Type B pancreatic cell (in vitro differentiated cells): Measurements from ENCODE around the gene DYNC2I2. TPM values are rescaled to one million over a fixed set of nuclear protein-coding genes. Genes with fewer than 3 reads are reported as not detected.

Experiments used
- DNase-seq: peaks from one replicate; pipeline ENCODE4 v3.0.0; 2021; ENCODE audit warnings: mixed read lengths; ENCODE audit not compliant: unreplicated experiment; ENCODE audit errors: extremely low spot score
- H3K27ac Mint-ChIP-seq: 2 replicates; pipeline ENCODE4 v1.8.0; 2021; ENCODE audit warnings: mild to moderate bottlenecking, mixed read lengths
- H3K27me3 Mint-ChIP-seq: 2 replicates; pipeline ENCODE4 v1.8.0; 2021; ENCODE audit warnings: mixed read lengths
- H3K36me3 Mint-ChIP-seq: 2 replicates; pipeline ENCODE4 v1.8.0; 2021; ENCODE audit warnings: mixed read lengths
- H3K4me1 Mint-ChIP-seq: one replicate; pipeline ENCODE4 v1.8.0; 2021; ENCODE audit warnings: mixed read lengths; ENCODE audit not compliant: unreplicated experiment
- H3K4me3 Mint-ChIP-seq: 2 replicates; pipeline ENCODE4 v1.8.0; 2021; ENCODE audit warnings: mild to moderate bottlenecking, mixed read lengths
- H3K9me3 Mint-ChIP-seq: 2 replicates; pipeline ENCODE4 v1.8.0; 2021; ENCODE audit warnings: mixed read lengths
- total RNA-seq: library from RNA; stranded (reverse); gene quantifications from 2 replicates; pipeline ENCODE4 v1.2.1, GENCODE V29; 2021; ENCODE audit warnings: low replicate concordance
- TF ChIP-seq, protein P1 (sequence below): fragments of 200-600 bp; sonication (generic); conservative IDR thresholded peaks from 2 replicates; pipeline ENCODE4 v1.5.0; 2021; ENCODE audit warnings: antibody characterized with exemption, mild to moderate bottlenecking

Gene DYNC2I2
- total RNA-seq, 1 donor from 2014 or later: 70.6 TPM

GRCh38 chr9:128619127-128619526 lies 37.5 kb downstream of the DYNC2I2 start:
- Mint-ChIP-seq H3K27me3 (no peaks in the 10 kb centered on the region), H3K36me3 (peaks cover 12% of the 10 kb centered on the region), H3K4me1 (no peaks in the 10 kb centered on the region), H3K9me3 (no peaks in the 10 kb centered on the region), H3K4me3 (no peak overlapping the region), H3K27ac (no peak overlapping the region)
- DNase-seq: no peak
- TF ChIP-seq, protein P1, sequence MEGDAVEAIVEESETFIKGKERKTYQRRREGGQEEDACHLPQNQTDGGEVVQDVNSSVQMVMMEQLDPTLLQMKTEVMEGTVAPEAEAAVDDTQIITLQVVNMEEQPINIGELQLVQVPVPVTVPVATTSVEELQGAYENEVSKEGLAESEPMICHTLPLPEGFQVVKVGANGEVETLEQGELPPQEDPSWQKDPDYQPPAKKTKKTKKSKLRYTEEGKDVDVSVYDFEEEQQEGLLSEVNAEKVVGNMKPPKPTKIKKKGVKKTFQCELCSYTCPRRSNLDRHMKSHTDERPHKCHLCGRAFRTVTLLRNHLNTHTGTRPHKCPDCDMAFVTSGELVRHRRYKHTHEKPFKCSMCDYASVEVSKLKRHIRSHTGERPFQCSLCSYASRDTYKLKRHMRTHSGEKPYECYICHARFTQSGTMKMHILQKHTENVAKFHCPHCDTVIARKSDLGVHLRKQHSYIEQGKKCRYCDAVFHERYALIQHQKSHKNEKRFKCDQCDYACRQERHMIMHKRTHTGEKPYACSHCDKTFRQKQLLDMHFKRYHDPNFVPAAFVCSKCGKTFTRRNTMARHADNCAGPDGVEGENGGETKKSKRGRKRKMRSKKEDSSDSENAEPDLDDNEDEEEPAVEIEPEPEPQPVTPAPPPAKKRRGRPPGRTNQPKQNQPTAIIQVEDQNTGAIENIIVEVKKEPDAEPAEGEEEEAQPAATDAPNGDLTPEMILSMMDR: no peak

DNA sequence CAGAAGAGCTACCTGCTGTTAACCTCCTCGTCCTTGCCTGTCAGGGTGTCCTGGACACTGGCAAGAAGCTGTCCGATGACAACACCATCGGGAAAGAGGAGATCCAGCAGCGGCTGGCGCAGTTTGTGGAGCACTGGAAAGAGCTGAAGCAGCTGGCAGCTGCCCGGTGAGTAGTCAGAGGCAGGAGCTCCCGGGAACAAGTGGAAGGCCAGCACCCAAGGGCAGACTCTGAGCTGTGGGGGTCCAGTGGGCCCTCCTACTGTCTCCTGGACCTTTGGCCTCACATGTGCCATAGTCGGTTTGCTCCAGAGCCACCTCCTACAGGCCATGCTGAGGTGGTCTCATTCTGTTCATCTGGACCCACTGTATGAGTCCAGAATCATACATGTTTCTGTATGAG lies 38.7 kb downstream of the DYNC2I2 start:
- Mint-ChIP-seq H3K27me3 (no peaks in the 10 kb centered on the region), H3K4me1 (no peaks in the 10 kb centered on the region), H3K36me3 (peaks cover 12% of the 10 kb centered on the region), H3K27ac (no peak overlapping the region), H3K4me3 (no peak overlapping the region), H3K9me3 (no peaks in the 10 kb centered on the region)
- no peak for DNase-seq
- TF ChIP-seq, protein P1: no peak

GRCh38 chr9:128615571-128615970 lies 41.1 kb downstream of the DYNC2I2 start:
- H3K27ac Mint-ChIP-seq: no peak overlapping the region
- no peaks in the 10 kb centered on the region for H3K27me3 Mint-ChIP-seq
- no peaks in the 10 kb centered on the region for H3K4me1 Mint-ChIP-seq
- no peak overlapping the region for H3K4me3 Mint-ChIP-seq
- H3K36me3 Mint-ChIP-seq: peaks cover 5% of the 10 kb centered on the region
- DNase-seq: no peak
- TF ChIP-seq, protein P1: no peak
- no peaks in the 10 kb centered on the region for H3K9me3 Mint-ChIP-seq

DNA sequence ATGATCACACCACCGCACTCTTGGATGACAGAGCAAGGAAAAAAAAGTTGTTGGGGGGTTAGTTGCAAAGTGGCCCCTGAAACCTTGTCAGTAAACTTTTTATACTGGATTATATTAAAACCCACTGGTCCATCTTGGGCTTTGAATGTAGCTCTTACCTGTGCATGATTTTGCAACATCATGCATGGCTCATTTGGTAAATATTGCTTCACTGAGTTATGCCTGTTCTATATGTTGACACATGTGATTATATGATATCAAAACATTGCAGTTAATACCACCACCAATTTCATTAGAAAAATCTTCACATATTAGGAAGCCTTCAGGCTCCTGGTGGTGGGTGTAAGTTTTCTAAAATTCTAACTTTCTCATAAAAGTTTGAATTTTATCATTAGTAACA lies 41.9 kb downstream of the DYNC2I2 start:
- H3K9me3 Mint-ChIP-seq: no peaks in the 10 kb centered on the region
- TF ChIP-seq, protein P1: no peak
- no peak overlapping the region for H3K4me3 Mint-ChIP-seq
- no peaks in the 10 kb centered on the region for H3K4me1 Mint-ChIP-seq
- no peak for DNase-seq
- H3K27ac Mint-ChIP-seq: no peak overlapping the region
- H3K36me3 Mint-ChIP-seq: peaks cover 8% of the 10 kb centered on the region
- H3K27me3 Mint-ChIP-seq: no peaks in the 10 kb centered on the region

- Mint-ChIP-seq H3K36me3 (peaks cover 17% of the 10 kb centered on the region), H3K27ac (no peak overlapping the region), H3K4me3 (no peak overlapping the region), H3K27me3 (no peaks in the 10 kb centered on the region), H3K4me1 (no peaks in the 10 kb centered on the region), H3K9me3 (no peaks in the 10 kb centered on the region)
- TF ChIP-seq, protein P1: no peak
- no peak for DNase-seq
Measured at GRCh38 chr9:128611600-128612394, 44.9 kb downstream of the DYNC2I2 start.
